Ovary (tissue), 9 donors: Measurements from ENCODE around the gene PAK4. TPM values are rescaled to one million over a fixed set of nuclear protein-coding genes. Genes with fewer than 3 reads are reported as not detected.

Experiments used
- DNase-seq, 5 donors: peaks; one replicate each; pipeline ENCODE4 v3.0.0-alpha.2; 2019 to 2020
- H3K27ac ChIP-seq, 2 donors: fragments of 200-600 bp; one replicate each; pipeline versions ENCODE4 v1.5.1 to v1.8.0; 2019 to 2022
- H3K27me3 ChIP-seq: fragments of 200-600 bp; one replicate; pipeline ENCODE4 v1.8.0; 2022
- H3K36me3 ChIP-seq: fragments of 200-600 bp; sonication (generic); one replicate; pipeline ENCODE4 v1.5.1; 2019
- H3K4me1 ChIP-seq: one replicate; pipeline ENCODE4 v1.8.1; 2013; ENCODE audit warnings: mild to moderate bottlenecking, moderate library complexity; ENCODE audit not compliant: insufficient read depth
- H3K4me3 ChIP-seq: fragments of 200-600 bp; sonication (generic); one replicate; pipeline ENCODE4 v1.5.1; 2017
- H3K9me3 ChIP-seq, 2 donors: fragments of 200-600 bp in 1 of 2; sonication (generic) in 1 of 2; one replicate each; pipeline versions ENCODE4 v1.5.1 to v1.8.1; 2013 to 2019; ENCODE audit warnings: mild to moderate bottlenecking in 1 of 2, moderate library complexity in 1 of 2
- CTCF ChIP-seq, 3 donors: fragments of 450-650 bp in 2 of 3; fragments of 200-600 bp in 1 of 3; IDR thresholded peaks; one replicate each; pipeline versions ENCODE4 v1.5.1 to v1.8.0; 2016 to 2022; ENCODE audit warnings: antibody characterized with exemption in 3 of 3, mild to moderate bottlenecking in 1 of 3
- EP300 ChIP-seq: sonication (generic); formaldehyde crosslinking; IDR thresholded peaks from one replicate; pipeline ENCODE4 v1.6.1; 2017; ENCODE audit warnings: antibody characterized with exemption
- POLR2A ChIP-seq: fragments of 450-650 bp; IDR thresholded peaks from one replicate; pipeline ENCODE4 v1.6.1; 2017; ENCODE audit warnings: antibody characterized with exemption, mild to moderate bottlenecking, moderate library complexity
- WGBS, 3 donors: extraction: QIAGEN DNeasy Blood & Tissue Kit in 1 of 3; methylation state at CpG; one replicate each; pipeline versions ENCODE4 v1.1.5 to v1.1.7; 2013 to 2017; 5-methylcytosine and 5-hydroxymethylcytosine counted together
- intact Hi-C, 4 donors: fragments of 100-400 bp; cut with DNase I; formaldehyde crosslinking; loops; one replicate each; pipeline versions ENCODE4 v1.11.0 to v1.15.1; 2022 to 2023
- polyA plus RNA-seq, 2 donors: library from polyadenylated mRNA; stranded (reverse); fragments of 200-250 nt in 1 of 2; fragments of 350-450 nt in 1 of 2; fragmentation: Illumina TruSeq in 1 of 2; extraction: RNeasy Lipid Tissue Mini Kit (QIAGEN cat#74804) in 1 of 2; gene quantifications; one replicate each; pipeline ENCODE4 v1.2.3, GENCODE V29; 2013 to 2014
- total RNA-seq, 7 donors: library from RNA; depleted of rRNA in 2 of 7; stranded (reverse); fragments of >200 nt in 2 of 7; fragmentation: NEBNext Ultra II Directional in 3 of 7; extraction: Animal tissue kit (Norgen Biotek cat#: 25700) in 3 of 7; gene quantifications; one replicate each; pipeline versions ENCODE4 v1.1.0 to v1.2.4, GENCODE V29; 2016 to 2023
- donor health status: DM: no; HTN: no; CAD: no; lungs with moderate emphysema.
- donor health status: DM: no; HTN: no; CAD: no.
- donor health status: Bipolar disorder and iron deficiency.
- donor health status: DM: yes; HTN: yes; CAD: no.
- donor health status: DM: no; HTN: no; CAD: no.
- donor health status: DM: yes; HTN: yes; CAD: no.

Gene PAK4
- total and polyA plus RNA-seq, 9 donors: 10.4 to 62.2 (median 35.4) TPM

- no peak for TF ChIP-seq CTCF (IDR thresholded peaks at IDR 0.05)
- TF ChIP-seq POLR2A: no peak
- no peak for TF ChIP-seq EP300
- Histone ChIP-seq H3K27me3 (no peaks in the 10 kb centered on the region), H3K4me3 (no peak overlapping the region), H3K36me3 (no peaks in the 10 kb centered on the region), H3K4me1 (peaks cover 4% of the 10 kb centered on the region), H3K27ac (no peak overlapping the region), H3K9me3 (no peaks in the 10 kb centered on the region)
- intact Hi-C loops: no loop called here
- WGBS, 3 donors: 47 to 48% (median 47%) methylated on average over 9 of the region's 9 CpGs
- DNase-seq: no peak
These were observed 69.4 kb downstream of the PAK4 start for GRCh38 chr19:39194832-39195542.

DNA sequence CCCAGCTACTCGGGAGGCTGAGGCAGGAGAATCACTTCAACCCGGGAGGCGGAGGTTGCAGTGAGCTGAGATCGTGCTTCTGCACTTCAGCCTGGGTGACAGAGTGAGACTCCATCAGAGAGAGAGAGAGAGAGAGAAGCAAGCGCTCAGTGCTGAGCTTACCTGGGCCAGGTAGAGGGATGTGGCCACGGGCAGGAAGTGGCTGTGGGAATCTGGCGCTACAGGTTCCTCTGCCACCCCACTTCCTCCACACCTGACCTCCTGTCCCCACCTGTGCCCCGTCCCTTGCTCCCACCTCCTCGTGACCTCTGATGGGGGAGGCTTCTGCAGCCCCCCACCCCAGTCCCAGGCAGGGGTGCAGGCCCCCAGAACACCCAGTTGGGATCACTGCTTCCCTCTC, 70.2 kb downstream of the PAK4 start:
- peaks cover 4% of the 10 kb centered on the region for H3K4me1 ChIP-seq
- H3K27me3 ChIP-seq: no peaks in the 10 kb centered on the region
- no peaks in the 10 kb centered on the region for H3K9me3 ChIP-seq
- WGBS, 3 donors: 51 to 65% (median 64%) methylated on average over 9 of the region's 9 CpGs
- intact Hi-C loops: no loop called here
- H3K36me3 ChIP-seq: no peaks in the 10 kb centered on the region
- TF ChIP-seq POLR2A: no peak
- H3K4me3 ChIP-seq: no peak overlapping the region
- no peak for DNase-seq
- no peak overlapping the region for H3K27ac ChIP-seq

DNA sequence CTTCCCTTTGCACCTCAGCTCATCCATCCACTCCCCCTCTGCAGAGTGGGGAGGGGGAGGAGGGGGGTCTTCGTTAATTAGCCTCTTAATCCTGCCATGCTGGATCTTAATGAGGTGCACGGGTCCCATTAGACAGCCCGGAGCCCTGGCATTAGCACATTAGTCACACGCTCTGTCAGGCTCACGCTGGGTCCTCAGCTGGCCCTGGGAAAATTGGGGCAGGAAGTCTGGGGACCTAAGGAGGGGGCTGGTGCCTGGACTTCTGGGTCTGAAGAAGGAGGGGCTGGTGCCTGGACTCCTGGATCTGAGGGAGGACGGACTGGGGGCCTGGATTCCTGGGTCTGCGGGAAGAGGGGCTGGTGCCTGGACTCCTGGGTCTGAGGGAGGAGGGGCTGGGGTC, 70.7 kb downstream of the PAK4 start:
- WGBS, 3 donors: 20 to 30% (median 20%) methylated on average over 7 of the region's 7 CpGs
- no peak for TF ChIP-seq CTCF (IDR thresholded peaks at IDR 0.05)
- no peak for TF ChIP-seq EP300
- TF ChIP-seq POLR2A: no peak
- no peak overlapping the region for H3K4me3 ChIP-seq
- H3K4me1 ChIP-seq: peaks cover 4% of the 10 kb centered on the region
- no peaks in the 10 kb centered on the region for H3K9me3 ChIP-seq
- no peaks in the 10 kb centered on the region for H3K36me3 ChIP-seq
- no peaks in the 10 kb centered on the region for H3K27me3 ChIP-seq
- intact Hi-C loops: no loop called here
- DNase-seq: no peak
- no peak overlapping the region for H3K27ac ChIP-seq

GRCh38 chr19:39196860-39197562, 71.4 kb downstream of the PAK4 start, which contains the start of gene NCCRP1:
NCCRP1 (plus strand) TSS chr19:39196964; CDS start chr19:39196983, 19 bp downstream.
- no peak for DNase-seq
- no peak within 1 kb of the TSS for H3K4me3 ChIP-seq
- H3K27me3 ChIP-seq: no peaks in the 10 kb centered on the region
- H3K27ac ChIP-seq: no peak within 1 kb of the TSS
- 2 to 3% (median 2%) methylated on average over 47 to 51 of the region's 51 CpGs for WGBS, 3 donors
- peaks cover 4% of the 10 kb centered on the region for H3K4me1 ChIP-seq
- H3K9me3 ChIP-seq: no peaks in the 10 kb centered on the region
- H3K36me3 ChIP-seq: no peaks in the 10 kb centered on the region
- TF ChIP-seq POLR2A: no peak
- TF ChIP-seq EP300: no peak
- TF ChIP-seq CTCF (IDR thresholded peaks at IDR 0.05): no peak
- intact Hi-C loops: no loop called here

GRCh38 chr19:39197808-39198207, 72.2 kb downstream of the PAK4 start:
- no peak for TF ChIP-seq EP300
- TF ChIP-seq POLR2A: no peak
- TF ChIP-seq CTCF (IDR thresholded peaks at IDR 0.05): no peak
- Histone ChIP-seq H3K4me1 (peaks cover 4% of the 10 kb centered on the region), H3K27me3 (no peaks in the 10 kb centered on the region), H3K27ac (no peak overlapping the region), H3K9me3 (no peaks in the 10 kb centered on the region), H3K4me3 (no peak overlapping the region), H3K36me3 (no peaks in the 10 kb centered on the region)
- intact Hi-C loops: no loop called here
- DNase-seq: no peak
- WGBS, 3 donors: 59 to 64% (median 61%) methylated on average over 5 of the region's 5 CpGs
